MM.1S (cell line): ENCODE measurements around the gene TRMT61A.

Source experiments
- CTCF ChIP-seq: fragments of 300-600 bp; sonication (generic); IDR thresholded peaks from 2 replicates; pipeline ENCODE4 v1.5.1; 2016; ENCODE audit warnings: antibody characterized with exemption, low read length, mixed read lengths
- EZH2 ChIP-seq: fragments of 300-600 bp; sonication (generic); optimal IDR thresholded peaks from 2 replicates; pipeline ENCODE3; 2017; ENCODE audit warnings: low read depth, mild to moderate bottlenecking, antibody characterized with exemption, low read length, mixed read lengths
- EZH2phosphoT487 ChIP-seq: fragments of 300-600 bp; sonication (generic); IDR thresholded peaks from 2 replicates; pipeline ENCODE4 v1.6.1; 2018; ENCODE audit warnings: antibody characterized with exemption, low read length

GRCh38 chr14:103499709-103500108 lies 29.3 kb upstream of the TRMT61A start:
- TF ChIP-seq CTCF: no peak
- TF ChIP-seq EZH2: no peak
- no peak for TF ChIP-seq EZH2phosphoT487
